GM21528 (cell line): ENCODE measurements around the gene CDKN2B-AS1.
"Not testable (repeated sequence)": the region's sequence is repeated elsewhere in the genome, so short reads cannot be mapped to it uniquely, and the experiment has no call there.

ENCODE experiments used
- ATAC-seq: cut with Tn5 transposase; IDR thresholded peaks from one replicate; pipeline ENCODE4 v1.9.1; 2021; ENCODE audit warnings: mild to moderate bottlenecking, moderate library complexity; ENCODE audit not compliant: unreplicated experiment, low FRiP score

The CDKN2B-AS1 gene

GRCh38 chr9:22040760-22041159 lies 46.2 kb downstream of the CDKN2B-AS1 start:
- no peak for ATAC-seq

GRCh38 chr9:22041344-22041743 lies 46.8 kb downstream of the CDKN2B-AS1 start:
- no peak for ATAC-seq

- ATAC-seq, result no peak
These were observed 47.2 kb downstream of the CDKN2B-AS1 start for GRCh38 chr9:22041775-22042174.

- ATAC-seq, result no peak
These were observed 49.3 kb downstream of the CDKN2B-AS1 start for GRCh38 chr9:22043928-22044327.

- no peak for ATAC-seq
These were observed 50.0 kb downstream of the CDKN2B-AS1 start for GRCh38 chr9:22044583-22044982.

- ATAC-seq, result no peak
These were observed 50.8 kb downstream of the CDKN2B-AS1 start for GRCh38 chr9:22045423-22045822.

- no peak for ATAC-seq
These were observed 51.8 kb downstream of the CDKN2B-AS1 start for GRCh38 chr9:22046243-22046885.

- ATAC-seq, result no peak
These were observed 53.0 kb downstream of the CDKN2B-AS1 start for GRCh38 chr9:22047596-22047995.

- ATAC-seq, result no peak
These were observed 54.8 kb downstream of the CDKN2B-AS1 start for GRCh38 chr9:22049411-22049810.

GRCh38 chr9:22050924-22051323 lies 56.3 kb downstream of the CDKN2B-AS1 start:
- ATAC-seq, result peak; percentile 92

- ATAC-seq, result no peak
These were observed 57.9 kb downstream of the CDKN2B-AS1 start for GRCh38 chr9:22052376-22052945.

GRCh38 chr9:22053178-22053577 lies 58.6 kb downstream of the CDKN2B-AS1 start:
- no peak for ATAC-seq

GRCh38 chr9:22054076-22054475 lies 59.5 kb downstream of the CDKN2B-AS1 start:
- no peak for ATAC-seq

GRCh38 chr9:22054529-22054928 lies 59.9 kb downstream of the CDKN2B-AS1 start:
- ATAC-seq, result no peak

GRCh38 chr9:22055090-22055489 lies 60.5 kb downstream of the CDKN2B-AS1 start:
- ATAC-seq, result no peak

- no peak for ATAC-seq
These were observed 61.8 kb downstream of the CDKN2B-AS1 start for GRCh38 chr9:22056402-22056801.

- ATAC-seq, result not testable (repeated sequence)
These were observed 63.4 kb downstream of the CDKN2B-AS1 start for GRCh38 chr9:22057972-22058371.

GRCh38 chr9:22060831-22061383 lies 66.3 kb downstream of the CDKN2B-AS1 start:
- ATAC-seq, result no peak

- ATAC-seq, result no peak
These were observed 70.4 kb downstream of the CDKN2B-AS1 start for GRCh38 chr9:22064957-22065356.

- ATAC-seq, result no peak
These were observed 71.0 kb downstream of the CDKN2B-AS1 start for GRCh38 chr9:22065431-22066200.

- ATAC-seq, result no peak
These were observed 72.6 kb downstream of the CDKN2B-AS1 start for GRCh38 chr9:22067196-22067595.
